Kidney (tissue), 14 donors: Measurements from ENCODE around the gene OTOG. TPM values are rescaled to one million over a fixed set of nuclear protein-coding genes. Genes with fewer than 3 reads are reported as not detected.

Experiments used
- DNase-seq, 5 donors: peaks; one replicate each; pipeline ENCODE4 v3.0.0-alpha.2; 2013 to 2020
- FAIRE-seq: peaks from 2 replicates; lab custom pipeline; 2012; peaks lifted over from hg19 to GRCh38; lab: Jason Lieb, UNC
- H3K27ac ChIP-seq, 2 donors: one replicate each; pipeline ENCODE4 v1.7.0; 2013; ENCODE audit warnings: low read depth in 2 of 2, low read length in 2 of 2, inconsistent platforms in 1 of 2
- H3K27me3 ChIP-seq: one replicate; pipeline ENCODE4 v1.7.1; 2013; ENCODE audit warnings: low read length, inconsistent platforms; ENCODE audit not compliant: control insufficient read depth, insufficient read depth
- H3K36me3 ChIP-seq, 3 donors: one replicate each; pipeline versions ENCODE4 v1.7.0 to v1.7.1; 2013; ENCODE audit warnings: low read length in 3 of 3, control low read depth in 1 of 3, inconsistent platforms in 1 of 3; ENCODE audit not compliant: insufficient read depth in 3 of 3, control insufficient read depth in 2 of 3
- H3K4me1 ChIP-seq, 3 donors: one replicate each; pipeline versions ENCODE4 v1.7.0 to v1.7.1; 2013; ENCODE audit warnings: low read length in 3 of 3, inconsistent platforms in 1 of 3, low read depth in 1 of 3; ENCODE audit not compliant: control insufficient read depth in 2 of 3, insufficient read depth in 2 of 3
- H3K4me3 ChIP-seq, 3 donors: one replicate each; pipeline versions ENCODE4 v1.7.0 to v1.8.1; 2013; ENCODE audit warnings: low read length in 3 of 3, control low read depth in 1 of 3, inconsistent platforms in 1 of 3
- H3K9ac ChIP-seq, 3 donors: one replicate each; pipeline versions ENCODE4 v1.7.0 to v1.7.1; 2013; ENCODE audit warnings: low read length in 3 of 3, control low read depth in 1 of 3, inconsistent platforms in 1 of 3
- H3K9me3 ChIP-seq, 3 donors: one replicate each; pipeline versions ENCODE4 v1.7.0 to v1.7.1; 2013; ENCODE audit warnings: low read length in 3 of 3, control low read depth in 1 of 3, inconsistent platforms in 1 of 3; ENCODE audit not compliant: control insufficient read depth in 2 of 3, insufficient read depth in 1 of 3
- intact Hi-C: fragments of 100-400 bp; cut with DNase I; formaldehyde crosslinking; loops from one replicate; pipeline ENCODE4 v1.11.1; 2022
- polyA plus RNA-seq: library from polyadenylated mRNA; stranded (reverse); fragments of 350-450 nt; fragmentation: Illumina TruSeq; extraction: RNeasy Lipid Tissue Mini Kit (QIAGEN cat#74804); gene quantifications from one replicate; pipeline ENCODE4 v1.2.3, GENCODE V29; 2014; ENCODE audit warnings: low read depth, low replicate concordance; ENCODE audit not compliant: insufficient read depth
- total RNA-seq: library from RNA; stranded (reverse); fragmentation: NEBNext Ultra II Directional; extraction: Animal tissue kit (Norgen Biotek cat#: 25700); gene quantifications from one replicate; pipeline ENCODE4 v1.2.1, GENCODE V29; 2021
- TF ChIP-seq, protein P1 (sequence below): IDR thresholded peaks from 3 replicates; pipeline ENCODE4 v1.5.1; 2012; ENCODE audit warnings: mild to moderate bottlenecking, moderate library complexity, borderline replicate concordance; ENCODE audit not compliant: insufficient read depth; ENCODE audit errors: extremely low read depth
- donor health status: control.
- donor health status: control.
- donor health status: control.
- donor health status: control.
- donor health status: control.
- donor health status: DM: yes; HTN: yes; CAD: no.
- donor health status: Normal renal cell carcinoma (clear cell type).

OTOG gene
- total and polyA plus RNA-seq, 2 donors from 2014 or later: 0.06 TPM; not detected in 1

- DNase-seq: no peak
- Histone ChIP-seq H3K4me3 (no peak overlapping the region), H3K27ac (no peak overlapping the region), H3K9ac (no peak overlapping the region), H3K36me3 (no peaks in the 10 kb centered on the region), H3K9me3 (no peaks in the 10 kb centered on the region), H3K4me1 (peaks cover 0 to 20% (median 6%) of the 10 kb centered on the region in 3 donors), H3K27me3 (no peaks in the 10 kb centered on the region)
- TF ChIP-seq, protein P1, sequence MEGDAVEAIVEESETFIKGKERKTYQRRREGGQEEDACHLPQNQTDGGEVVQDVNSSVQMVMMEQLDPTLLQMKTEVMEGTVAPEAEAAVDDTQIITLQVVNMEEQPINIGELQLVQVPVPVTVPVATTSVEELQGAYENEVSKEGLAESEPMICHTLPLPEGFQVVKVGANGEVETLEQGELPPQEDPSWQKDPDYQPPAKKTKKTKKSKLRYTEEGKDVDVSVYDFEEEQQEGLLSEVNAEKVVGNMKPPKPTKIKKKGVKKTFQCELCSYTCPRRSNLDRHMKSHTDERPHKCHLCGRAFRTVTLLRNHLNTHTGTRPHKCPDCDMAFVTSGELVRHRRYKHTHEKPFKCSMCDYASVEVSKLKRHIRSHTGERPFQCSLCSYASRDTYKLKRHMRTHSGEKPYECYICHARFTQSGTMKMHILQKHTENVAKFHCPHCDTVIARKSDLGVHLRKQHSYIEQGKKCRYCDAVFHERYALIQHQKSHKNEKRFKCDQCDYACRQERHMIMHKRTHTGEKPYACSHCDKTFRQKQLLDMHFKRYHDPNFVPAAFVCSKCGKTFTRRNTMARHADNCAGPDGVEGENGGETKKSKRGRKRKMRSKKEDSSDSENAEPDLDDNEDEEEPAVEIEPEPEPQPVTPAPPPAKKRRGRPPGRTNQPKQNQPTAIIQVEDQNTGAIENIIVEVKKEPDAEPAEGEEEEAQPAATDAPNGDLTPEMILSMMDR: no peak
- FAIRE-seq: no peak
- intact Hi-C loops: no loop called here
Observed at GRCh38 chr11:17528906-17529843, 17.9 kb upstream of the OTOG start.

DNA sequence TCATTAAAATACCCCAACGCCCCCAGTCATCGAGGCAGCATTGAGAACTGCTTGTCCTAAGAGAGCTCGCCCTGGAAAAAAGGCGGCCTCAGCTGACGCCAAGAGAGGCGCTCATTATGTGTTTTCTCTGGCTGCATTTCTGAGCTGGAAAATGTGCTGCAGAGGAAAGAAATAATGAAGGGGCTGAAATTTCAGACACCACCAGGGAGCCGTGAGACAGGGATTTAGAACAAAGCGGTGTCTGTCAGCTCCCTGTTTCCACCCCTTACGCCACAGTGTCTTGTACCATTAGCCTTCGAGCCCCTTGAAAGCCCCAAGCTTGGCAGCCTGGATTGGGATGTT lies 17.2 kb upstream of the OTOG start:
- H3K4me3 ChIP-seq: no peak overlapping the region
- TF ChIP-seq, protein P1: no peak
- H3K4me1 ChIP-seq: peaks cover 0 to 20% (median 6%) of the 10 kb centered on the region in 3 donors
- intact Hi-C loops: no loop called here
- H3K36me3 ChIP-seq: no peaks in the 10 kb centered on the region
- FAIRE-seq (no peak), DNase-seq (peak in 3 of 5 donors; percentile 28 to 62 (median 60))
- H3K27ac ChIP-seq: no peak overlapping the region
- no peak overlapping the region for H3K9ac ChIP-seq
- H3K9me3 ChIP-seq: no peaks in the 10 kb centered on the region
- no peaks in the 10 kb centered on the region for H3K27me3 ChIP-seq

GRCh38 chr11:17531071-17531600 lies 15.9 kb upstream of the OTOG start:
- DNase-seq (no peak), FAIRE-seq (no peak)
- Histone ChIP-seq H3K27ac (peak overlapping the region in 1 of 2 donors; percentile 19), H3K4me3 (no peak overlapping the region), H3K9me3 (no peaks in the 10 kb centered on the region), H3K36me3 (no peaks in the 10 kb centered on the region), H3K4me1 (peaks cover 0 to 22% (median 6%) of the 10 kb centered on the region in 3 donors), H3K9ac (no peak overlapping the region), H3K27me3 (no peaks in the 10 kb centered on the region)
- TF ChIP-seq, protein P1: no peak
- intact Hi-C loops: no loop called here
